Ovary (tissue), 9 donors: ENCODE data around the gene OLFML2B. TPM values are rescaled to one million over a fixed set of nuclear protein-coding genes. Genes with fewer than 3 reads are reported as not detected.

Source experiments
- DNase-seq, 5 donors: peaks; one replicate each; pipeline ENCODE4 v3.0.0-alpha.2; 2019 to 2020
- H3K27ac ChIP-seq, 2 donors: fragments of 200-600 bp; one replicate each; pipeline versions ENCODE4 v1.5.1 to v1.8.0; 2019 to 2022
- H3K27me3 ChIP-seq: fragments of 200-600 bp; one replicate; pipeline ENCODE4 v1.8.0; 2022
- H3K36me3 ChIP-seq: fragments of 200-600 bp; sonication (generic); one replicate; pipeline ENCODE4 v1.5.1; 2019
- H3K4me1 ChIP-seq: one replicate; pipeline ENCODE4 v1.8.1; 2013; ENCODE audit warnings: mild to moderate bottlenecking, moderate library complexity; ENCODE audit not compliant: insufficient read depth
- H3K4me3 ChIP-seq: fragments of 200-600 bp; sonication (generic); one replicate; pipeline ENCODE4 v1.5.1; 2017
- H3K9me3 ChIP-seq, 2 donors: fragments of 200-600 bp in 1 of 2; sonication (generic) in 1 of 2; one replicate each; pipeline versions ENCODE4 v1.5.1 to v1.8.1; 2013 to 2019; ENCODE audit warnings: mild to moderate bottlenecking in 1 of 2, moderate library complexity in 1 of 2
- EP300 ChIP-seq: sonication (generic); formaldehyde crosslinking; IDR thresholded peaks from one replicate; pipeline ENCODE4 v1.6.1; 2017; ENCODE audit warnings: antibody characterized with exemption
- POLR2A ChIP-seq: fragments of 450-650 bp; IDR thresholded peaks from one replicate; pipeline ENCODE4 v1.6.1; 2017; ENCODE audit warnings: antibody characterized with exemption, mild to moderate bottlenecking, moderate library complexity
- WGBS, 3 donors: extraction: QIAGEN DNeasy Blood & Tissue Kit in 1 of 3; methylation state at CpG; one replicate each; pipeline versions ENCODE4 v1.1.5 to v1.1.7; 2013 to 2017; 5-methylcytosine and 5-hydroxymethylcytosine counted together
- intact Hi-C, 4 donors: fragments of 100-400 bp; cut with DNase I; formaldehyde crosslinking; loops; one replicate each; pipeline versions ENCODE4 v1.11.0 to v1.15.1; 2022 to 2023
- polyA plus RNA-seq, 2 donors: library from polyadenylated mRNA; stranded (reverse); fragments of 200-250 nt in 1 of 2; fragments of 350-450 nt in 1 of 2; fragmentation: Illumina TruSeq in 1 of 2; extraction: RNeasy Lipid Tissue Mini Kit (QIAGEN cat#74804) in 1 of 2; gene quantifications; one replicate each; pipeline ENCODE4 v1.2.3, GENCODE V29; 2013 to 2014
- total RNA-seq, 7 donors: library from RNA; depleted of rRNA in 2 of 7; stranded (reverse); fragments of >200 nt in 2 of 7; fragmentation: NEBNext Ultra II Directional in 3 of 7; extraction: Animal tissue kit (Norgen Biotek cat#: 25700) in 3 of 7; gene quantifications; one replicate each; pipeline versions ENCODE4 v1.1.0 to v1.2.4, GENCODE V29; 2016 to 2023
- TF ChIP-seq, protein P1 (sequence below), 3 donors: fragments of 450-650 bp in 2 of 3; fragments of 200-600 bp in 1 of 3; IDR thresholded peaks; one replicate each; pipeline versions ENCODE4 v1.5.1 to v1.8.0; 2016 to 2022; ENCODE audit warnings: antibody characterized with exemption in 3 of 3, mild to moderate bottlenecking in 1 of 3
- donor health status: DM: no; HTN: no; CAD: no; lungs with moderate emphysema.
- donor health status: DM: no; HTN: no; CAD: no.
- donor health status: Bipolar disorder and iron deficiency.
- donor health status: DM: yes; HTN: yes; CAD: no.
- donor health status: DM: no; HTN: no; CAD: no.
- donor health status: DM: yes; HTN: yes; CAD: no.

The OLFML2B gene
- total and polyA plus RNA-seq, 9 donors, result 1.0 to 37.6 (median 5.1) TPM

- Histone ChIP-seq H3K4me1 (no peaks in the 10 kb centered on the region), H3K9me3 (no peaks in the 10 kb centered on the region), H3K27me3 (no peaks in the 10 kb centered on the region), H3K27ac (no peak overlapping the region), H3K4me3 (no peak overlapping the region), H3K36me3 (no peaks in the 10 kb centered on the region)
- DNase-seq, result no peak
- intact Hi-C loops, result no loop called here
- 55 to 71% (median 66%) methylated on average over 4 of the region's 4 CpGs for WGBS, 3 donors
- no peak for TF ChIP-seq POLR2A
- TF ChIP-seq EP300, result no peak
- TF ChIP-seq, protein P1, sequence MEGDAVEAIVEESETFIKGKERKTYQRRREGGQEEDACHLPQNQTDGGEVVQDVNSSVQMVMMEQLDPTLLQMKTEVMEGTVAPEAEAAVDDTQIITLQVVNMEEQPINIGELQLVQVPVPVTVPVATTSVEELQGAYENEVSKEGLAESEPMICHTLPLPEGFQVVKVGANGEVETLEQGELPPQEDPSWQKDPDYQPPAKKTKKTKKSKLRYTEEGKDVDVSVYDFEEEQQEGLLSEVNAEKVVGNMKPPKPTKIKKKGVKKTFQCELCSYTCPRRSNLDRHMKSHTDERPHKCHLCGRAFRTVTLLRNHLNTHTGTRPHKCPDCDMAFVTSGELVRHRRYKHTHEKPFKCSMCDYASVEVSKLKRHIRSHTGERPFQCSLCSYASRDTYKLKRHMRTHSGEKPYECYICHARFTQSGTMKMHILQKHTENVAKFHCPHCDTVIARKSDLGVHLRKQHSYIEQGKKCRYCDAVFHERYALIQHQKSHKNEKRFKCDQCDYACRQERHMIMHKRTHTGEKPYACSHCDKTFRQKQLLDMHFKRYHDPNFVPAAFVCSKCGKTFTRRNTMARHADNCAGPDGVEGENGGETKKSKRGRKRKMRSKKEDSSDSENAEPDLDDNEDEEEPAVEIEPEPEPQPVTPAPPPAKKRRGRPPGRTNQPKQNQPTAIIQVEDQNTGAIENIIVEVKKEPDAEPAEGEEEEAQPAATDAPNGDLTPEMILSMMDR (IDR thresholded peaks at IDR 0.05), result no peak
Measured at GRCh38 chr1:161986328-161986727, 37.3 kb downstream of the OLFML2B start.

- intact Hi-C loops, result no loop called here
Measured at GRCh38 chr1:161985301-161985822, 38.3 kb downstream of the OLFML2B start.

DNA sequence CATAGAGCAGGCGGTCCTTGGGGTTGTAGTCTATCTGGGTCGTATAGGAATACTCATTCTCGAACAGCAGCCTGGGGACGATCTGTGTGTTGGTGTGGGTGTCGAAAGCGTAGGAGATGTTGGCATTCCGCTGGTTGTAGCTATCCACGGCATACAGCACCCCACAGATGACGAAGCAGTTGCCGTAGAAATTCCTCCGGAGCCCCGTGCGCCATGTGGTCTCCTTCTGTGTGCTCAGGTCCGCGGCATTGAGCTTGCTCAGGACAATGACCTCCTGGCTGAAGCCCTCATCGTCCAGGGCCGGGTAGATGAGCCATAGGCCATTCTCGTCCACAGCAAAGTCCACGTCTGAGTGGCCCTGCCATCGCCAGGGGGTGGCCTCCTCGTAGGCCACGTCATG is 39.9 kb downstream of the OLFML2B start:
- no peaks in the 10 kb centered on the region for H3K27me3 ChIP-seq
- H3K4me1 ChIP-seq, result no peaks in the 10 kb centered on the region
- no peaks in the 10 kb centered on the region for H3K9me3 ChIP-seq
- H3K4me3 ChIP-seq, result no peak overlapping the region
- no peak overlapping the region for H3K27ac ChIP-seq
- TF ChIP-seq EP300, result no peak
- TF ChIP-seq, protein P1 (IDR thresholded peaks at IDR 0.05), result no peak
- intact Hi-C loops, result no loop called here
- DNase-seq, result no peak
- no peaks in the 10 kb centered on the region for H3K36me3 ChIP-seq
- WGBS, 3 donors, result 91 to 96% (median 95%) methylated on average over 22 of the region's 22 CpGs

More at GRCh38 chr1:161985301-161985822, 38.3 kb downstream of the OLFML2B start:
- Histone ChIP-seq H3K9me3 (no peaks in the 10 kb centered on the region), H3K27ac (no peak overlapping the region), H3K36me3 (no peaks in the 10 kb centered on the region), H3K4me1 (no peaks in the 10 kb centered on the region), H3K27me3 (no peaks in the 10 kb centered on the region), H3K4me3 (no peak overlapping the region)
- WGBS, 3 donors, result 82 to 87% (median 83%) methylated on average over 5 of the region's 5 CpGs
- DNase-seq, result no peak
- no peak for TF ChIP-seq EP300
- TF ChIP-seq, protein P1 (IDR thresholded peaks at IDR 0.05), result no peak
- TF ChIP-seq POLR2A, result no peak

DNA sequence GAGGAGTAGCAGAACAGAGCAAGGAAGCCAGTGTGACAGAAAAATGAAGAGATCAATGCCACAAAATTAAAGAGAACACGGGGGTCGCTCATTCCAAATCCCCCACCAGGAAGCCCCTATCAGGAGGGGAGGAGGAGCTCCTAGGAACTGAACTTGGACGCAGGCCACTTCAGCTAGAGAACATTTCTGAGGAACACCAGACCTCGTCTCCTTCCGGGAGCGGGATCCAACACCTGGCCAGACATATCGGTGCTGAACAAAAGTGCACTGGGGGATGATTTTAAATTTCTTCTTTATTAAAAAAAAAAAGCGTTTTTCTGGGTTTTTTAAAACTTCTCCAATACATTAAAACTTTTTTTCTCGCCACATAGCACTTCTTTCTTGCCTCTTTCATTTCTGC is 40.8 kb downstream of the OLFML2B start:
- no peak for DNase-seq
- WGBS, 3 donors, result 35 to 44% (median 39%) methylated on average over 9 of the region's 9 CpGs
- Histone ChIP-seq H3K4me1 (no peaks in the 10 kb centered on the region), H3K27me3 (no peaks in the 10 kb centered on the region), H3K36me3 (no peaks in the 10 kb centered on the region), H3K27ac (no peak overlapping the region), H3K9me3 (no peaks in the 10 kb centered on the region), H3K4me3 (no peak overlapping the region)
- intact Hi-C loops, result no loop called here
- TF ChIP-seq EP300 (no peak), POLR2A (no peak)
- TF ChIP-seq, protein P1 (IDR thresholded peaks at IDR 0.05), result no peak
